SU-DHL-6 (cell line): ENCODE measurements around the gene BACE1.
"Not testable (repeated sequence)": the region's sequence is repeated elsewhere in the genome, so short reads cannot be mapped to it uniquely, and the experiment has no call there.

Experiments
- H2AFZ ChIP-seq: fragments of 200-600 bp; sonication (generic); 2 replicates; pipeline ENCODE4 v1.6.1; 2014; ENCODE audit warnings: low read depth, mild to moderate bottlenecking, moderate library complexity, mixed read lengths, antibody characterized with exemption, low read length; ENCODE audit not compliant: severe bottlenecking
- H3F3A ChIP-seq: fragments of 200-600 bp; shearing (Covaris generic); 2 replicates; pipeline ENCODE4 v1.6.0; 2016; ENCODE audit warnings: antibody characterized with exemption, mild to moderate bottlenecking; ENCODE audit not compliant: insufficient read depth
- H3K27ac ChIP-seq: fragments of 200-600 bp; sonication (generic); 2 replicates; pipeline ENCODE4 v1.5.1; 2016; ENCODE audit warnings: low read depth, mild to moderate bottlenecking, low read length, moderate library complexity, mixed read lengths
- H3K27me3 ChIP-seq: fragments of 200-600 bp; sonication (generic), shearing (Covaris generic); 2 replicates; pipeline ENCODE4 v1.6.0; 2014; ENCODE audit warnings: mild to moderate bottlenecking, low read length
- H3K36me3 ChIP-seq: fragments of 200-600 bp; sonication (generic); 2 replicates; pipeline ENCODE4 v1.6.1; 2014; ENCODE audit warnings: mild to moderate bottlenecking, low read length, mixed read lengths
- H3K4me2 ChIP-seq: fragments of 300-600, 200-600 bp; shearing (Covaris generic), sonication (generic); 2 replicates; pipeline ENCODE4 v1.6.0; 2014; ENCODE audit warnings: low read length, low read depth, mild to moderate bottlenecking; ENCODE audit not compliant: poor library complexity, severe bottlenecking
- H3K4me3 ChIP-seq: fragments of 200-600 bp; sonication (generic); 2 replicates; pipeline ENCODE4 v1.5.1; 2014; ENCODE audit warnings: antibody characterized with exemption, low read length, mild to moderate bottlenecking, mixed read lengths; ENCODE audit not compliant: insufficient read depth, poor library complexity, severe bottlenecking
- H3K79me2 ChIP-seq: fragments of 200-600 bp; sonication (generic); 2 replicates; pipeline ENCODE4 v1.6.1; 2014; ENCODE audit warnings: mild to moderate bottlenecking, low read length, moderate library complexity; ENCODE audit not compliant: insufficient read depth
- H3K9ac ChIP-seq: fragments of 200-600 bp; sonication (generic); 2 replicates; pipeline ENCODE4 v1.7.0; 2014; ENCODE audit warnings: mild to moderate bottlenecking, low read length
- H3K9me2 ChIP-seq: fragments of 200-600 bp; sonication (generic); replicated peaks from 2 replicates; pipeline ENCODE4 v1.6.1; 2014; ENCODE audit warnings: low read length; ENCODE audit not compliant: insufficient read depth
- H3K9me3 ChIP-seq: fragments of 200-600 bp; sonication (generic); 2 replicates; pipeline ENCODE4 v1.6.1; 2014; ENCODE audit warnings: low read length, mixed read lengths; ENCODE audit not compliant: insufficient read depth
- H4K20me1 ChIP-seq: fragments of 200-600 bp; sonication (generic); 2 replicates; pipeline ENCODE4 v1.6.1; 2014; ENCODE audit warnings: low read depth, mild to moderate bottlenecking, antibody characterized with exemption, low read length, moderate library complexity, mixed read lengths
- CTCF ChIP-seq: fragments of 200-600 bp; sonication (generic); IDR thresholded peaks from one replicate; pipeline ENCODE4 v1.5.1; 2017; ENCODE audit warnings: antibody characterized with exemption, mild to moderate bottlenecking, low read length, moderate library complexity; ENCODE audit not compliant: insufficient read depth, poor library complexity, severe bottlenecking
- EZH2phosphoT487 ChIP-seq: fragments of 200-600 bp; sonication (generic), shearing (Covaris generic); conservative IDR thresholded peaks from 2 replicates; pipeline ENCODE4 v1.6.1; 2018; ENCODE audit warnings: mild to moderate bottlenecking, antibody characterized with exemption, low read length, moderate library complexity, mixed read lengths

The BACE1 gene

GRCh38 chr11:117271208-117271607, 44.8 kb downstream of the BACE1 start:
- no peak overlapping the region for H3K27ac ChIP-seq
- no peaks in the 10 kb centered on the region for H3K79me2 ChIP-seq
- no peak overlapping the region for H3K4me2 ChIP-seq
- no peak overlapping the region for H3K4me3 ChIP-seq
- no peaks in the 10 kb centered on the region for H3F3A ChIP-seq
- H3K9me2 ChIP-seq, result no peaks in the 10 kb centered on the region
- H2AFZ ChIP-seq, result no peak overlapping the region
- H3K27me3 ChIP-seq, result no peaks in the 10 kb centered on the region
- H3K9me3 ChIP-seq, result no peaks in the 10 kb centered on the region
- no peaks in the 10 kb centered on the region for H4K20me1 ChIP-seq
- no peak for TF ChIP-seq CTCF
- H3K36me3 ChIP-seq, result 0 out of 2 replicates have a peak, but pooled peaks cover 4% of the 10 kb centered on the region
- H3K9ac ChIP-seq, result no peak overlapping the region

GRCh38 chr11:117269856-117270255, 46.2 kb downstream of the BACE1 start:
- no peak overlapping the region for H3K27ac ChIP-seq
- no peaks in the 10 kb centered on the region for H3K9me3 ChIP-seq
- H3K9ac ChIP-seq, result no peak overlapping the region
- no peaks in the 10 kb centered on the region for H3K79me2 ChIP-seq
- H3K9me2 ChIP-seq, result no peaks in the 10 kb centered on the region
- no peak overlapping the region for H2AFZ ChIP-seq
- no peaks in the 10 kb centered on the region for H3K27me3 ChIP-seq
- H3F3A ChIP-seq, result no peaks in the 10 kb centered on the region
- no peak overlapping the region for H3K4me2 ChIP-seq
- H3K36me3 ChIP-seq, result no peaks in the 10 kb centered on the region
- no peaks in the 10 kb centered on the region for H4K20me1 ChIP-seq
- H3K4me3 ChIP-seq, result no peak overlapping the region
- TF ChIP-seq CTCF, result no peak
- TF ChIP-seq EZH2phosphoT487, result no peak

GRCh38 chr11:117265745-117266144, 50.3 kb downstream of the BACE1 start:
- Histone ChIP-seq H3K4me3 (no peak overlapping the region), H3F3A (no peaks in the 10 kb centered on the region), H3K27me3 (no peaks in the 10 kb centered on the region), H4K20me1 (no peaks in the 10 kb centered on the region), H3K9me3 (no peaks in the 10 kb centered on the region), H2AFZ (no peak overlapping the region), H3K9ac (no peak overlapping the region), H3K27ac (no peak overlapping the region), H3K36me3 (no peaks in the 10 kb centered on the region), H3K4me2 (no peak overlapping the region), H3K79me2 (no peaks in the 10 kb centered on the region), H3K9me2 (no peaks in the 10 kb centered on the region)
- no peak for TF ChIP-seq CTCF
- TF ChIP-seq EZH2phosphoT487, result no peak

GRCh38 chr11:117264624-117265323, 51.3 kb downstream of the BACE1 start:
- not testable (repeated sequence) for H2AFZ ChIP-seq, H3K9me3 ChIP-seq, H3F3A ChIP-seq, H4K20me1 ChIP-seq, H3K4me3 ChIP-seq, H3K79me2 ChIP-seq, H3K9ac ChIP-seq, H3K27ac ChIP-seq, H3K36me3 ChIP-seq, H3K9me2 ChIP-seq, H3K4me2 ChIP-seq, H3K27me3 ChIP-seq
